Measurements from ENCODE around the gene ARHGEF3.

The ARHGEF3 gene

GRCh38 chr3:56792193-56792592 lies 9.6 kb downstream of the ARHGEF3 start:
- DNase-seq = peak; percentile 62 to 85

GRCh38 chr3:56790016-56790821 lies 11.5 kb downstream of the ARHGEF3 start:
- DNase-seq = no peak

- DNase-seq = no peak
Observed at GRCh38 chr3:56789076-56789475, 12.7 kb downstream of the ARHGEF3 start.

DNA sequence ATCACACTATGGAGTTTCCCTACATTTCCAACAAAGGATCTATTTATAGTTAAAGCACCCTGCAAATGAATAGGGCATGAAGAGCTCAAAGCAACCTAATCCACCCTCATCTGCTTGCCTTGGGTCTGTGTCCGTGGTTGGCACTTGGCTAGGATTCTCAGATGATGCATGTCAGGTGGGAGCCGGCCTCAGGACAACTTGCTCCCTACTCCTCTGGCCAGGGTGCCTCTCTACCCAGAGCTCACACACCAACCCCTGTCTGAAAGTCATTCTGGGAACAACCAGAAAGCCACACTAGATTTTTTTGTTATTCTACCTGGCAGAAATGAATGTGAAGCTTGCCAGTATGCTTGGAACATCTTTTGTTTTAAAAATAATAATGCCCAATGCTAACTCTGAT lies 13.2 kb downstream of the ARHGEF3 start:
- DNase-seq = no peak

DNA sequence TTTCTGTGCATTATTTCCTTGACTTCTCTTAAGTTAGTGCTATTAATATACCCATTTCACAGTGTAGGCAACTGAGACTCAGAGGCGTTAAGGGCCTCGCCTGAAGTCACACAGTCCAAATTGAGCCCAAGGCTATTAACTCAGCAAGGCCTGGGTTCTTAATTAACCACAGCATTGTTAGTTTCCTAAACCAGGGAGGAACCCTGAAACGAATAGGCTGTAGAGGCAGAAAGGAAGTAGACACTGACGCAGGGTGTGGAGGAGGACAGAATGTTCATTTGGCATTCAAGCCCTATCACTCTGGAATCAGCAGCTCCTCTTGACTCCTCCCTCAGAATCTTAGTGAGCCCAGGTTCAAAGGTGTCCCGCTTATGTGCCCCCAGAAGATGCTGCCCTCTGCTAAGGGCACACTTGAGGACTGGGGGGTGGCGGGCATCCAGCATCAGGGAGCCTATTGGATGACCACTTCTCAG lies 13.9 kb downstream of the ARHGEF3 start:
- peak in 1 of 2 donors; percentile 32 for DNase-seq

- DNase-seq = no peak
Observed at GRCh38 chr3:56787258-56787775, 14.4 kb downstream of the ARHGEF3 start.

DNA sequence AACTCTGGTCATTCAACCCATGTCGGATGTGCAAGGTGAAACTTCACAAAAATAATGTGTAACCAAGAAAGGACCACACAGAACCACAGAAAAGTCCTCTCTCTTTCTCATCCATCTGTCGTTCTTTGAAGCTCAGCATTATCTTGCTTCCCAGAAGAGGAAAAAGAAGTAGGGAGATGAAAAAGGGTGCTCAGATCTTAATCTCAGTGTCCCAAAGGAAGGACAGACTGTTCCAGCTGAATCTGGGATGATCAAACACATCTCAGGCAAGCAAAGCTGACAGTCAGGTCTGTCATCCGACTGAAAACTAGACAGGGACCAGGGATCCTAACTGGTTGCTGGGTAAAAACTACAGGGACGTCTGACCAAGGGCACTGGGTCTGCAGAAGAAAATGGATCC lies 16.2 kb downstream of the ARHGEF3 start:
- DNase-seq = no peak

DNA sequence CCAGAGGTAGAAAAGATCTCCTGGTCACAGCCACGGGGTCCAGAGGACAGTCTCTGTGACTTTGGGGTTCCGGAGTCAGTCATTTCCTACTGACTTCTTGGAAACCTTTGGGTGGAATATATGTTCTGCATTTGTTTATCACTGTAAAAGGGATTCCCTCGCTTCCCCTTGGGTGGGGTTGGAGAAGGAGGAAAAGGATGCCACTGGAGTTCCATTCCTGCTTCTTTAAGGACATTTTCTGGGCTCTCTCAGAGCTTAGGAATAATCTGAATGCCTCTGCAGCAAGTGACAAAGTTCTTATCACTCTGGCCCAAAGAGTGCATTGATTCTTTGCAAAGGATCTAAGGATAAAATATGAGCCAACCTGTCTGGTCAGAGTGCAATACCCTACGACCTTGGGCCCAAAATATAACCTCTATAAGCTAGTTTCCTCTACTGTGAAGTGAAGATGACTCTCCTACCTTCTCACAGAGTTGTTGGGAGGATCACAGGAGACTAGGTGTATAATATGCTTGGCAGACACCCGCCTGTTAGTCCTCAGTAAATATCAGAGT lies 17.2 kb downstream of the ARHGEF3 start:
- DNase-seq = no peak

DNA sequence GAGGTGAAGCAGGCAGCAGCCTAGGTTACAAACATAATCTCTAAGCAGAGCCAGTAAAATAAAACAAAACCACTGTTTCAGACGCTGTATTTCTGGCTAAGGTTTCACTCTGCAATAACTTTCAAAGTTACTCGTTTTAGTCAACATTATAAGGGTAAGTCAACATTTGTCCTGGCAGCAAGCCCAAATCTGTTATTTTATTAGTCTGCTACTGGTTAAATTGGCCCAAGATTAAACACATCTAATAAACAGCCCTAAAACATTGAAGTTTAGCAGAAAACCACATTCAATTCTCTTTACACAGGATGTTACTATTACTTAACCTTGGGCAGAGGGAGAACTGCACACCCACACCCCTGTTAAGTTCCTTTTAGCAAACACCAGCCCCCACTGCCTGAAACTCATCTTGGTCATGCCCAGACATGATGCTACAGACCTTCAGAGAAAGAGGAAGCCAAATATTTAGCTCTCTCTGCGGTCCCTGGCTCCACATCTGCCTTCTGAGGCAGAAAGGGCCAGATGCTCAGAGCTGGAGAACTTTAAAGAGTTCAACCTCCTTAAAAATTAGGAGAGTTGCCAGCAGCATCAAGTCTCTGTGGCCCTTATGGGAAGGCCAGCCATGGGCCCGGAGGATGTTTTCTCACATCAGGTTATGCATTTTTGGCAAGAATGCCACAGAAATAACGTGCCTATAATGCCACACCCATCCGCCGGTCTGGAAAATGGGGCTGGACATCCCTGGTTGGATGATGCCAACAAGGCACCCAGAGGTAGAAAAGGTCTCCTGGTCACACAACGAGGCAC lies 17.9 kb downstream of the ARHGEF3 start:
- DNase-seq = peak; percentile 89 to 94

DNA sequence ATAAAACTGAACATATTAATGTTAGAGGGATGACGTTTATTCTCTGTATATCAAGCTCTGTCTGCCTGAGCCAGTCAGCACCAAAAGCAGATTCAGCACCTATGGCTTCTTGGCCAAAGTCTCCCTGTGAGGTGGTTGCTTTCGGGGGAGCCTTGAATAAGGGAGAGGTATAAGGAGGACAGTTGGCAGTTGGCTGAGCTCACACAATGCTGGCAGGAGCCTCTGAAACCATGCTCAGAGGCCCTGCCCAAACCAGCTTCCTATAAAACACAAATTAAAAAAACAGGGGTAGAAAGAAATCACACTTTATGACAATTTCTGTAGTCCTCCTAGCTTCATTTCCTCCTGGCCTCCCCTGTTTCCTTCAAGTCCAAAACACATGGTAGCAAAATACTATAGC lies 18.8 kb downstream of the ARHGEF3 start:
- DNase-seq = no peak

DNA sequence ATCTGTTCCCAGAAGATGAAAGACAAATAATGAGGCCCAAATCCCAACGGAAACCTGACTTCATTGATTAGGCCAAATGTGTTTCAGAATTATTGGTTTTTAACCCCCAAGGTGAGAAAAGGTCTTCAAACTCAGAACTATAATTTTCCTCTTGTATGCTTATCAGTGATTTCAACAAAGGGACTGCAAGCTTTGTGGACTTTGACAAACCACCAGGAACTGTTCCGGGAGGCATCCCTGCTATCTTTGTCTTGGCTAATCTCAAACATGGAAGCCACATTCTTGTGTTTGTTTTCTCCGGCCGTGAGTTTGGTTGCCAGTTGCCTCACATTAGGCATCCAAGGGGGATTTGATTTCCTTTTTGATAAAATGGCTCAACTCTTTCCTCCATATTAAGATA lies 19.5 kb downstream of the ARHGEF3 start:
- no peak for DNase-seq

DNA sequence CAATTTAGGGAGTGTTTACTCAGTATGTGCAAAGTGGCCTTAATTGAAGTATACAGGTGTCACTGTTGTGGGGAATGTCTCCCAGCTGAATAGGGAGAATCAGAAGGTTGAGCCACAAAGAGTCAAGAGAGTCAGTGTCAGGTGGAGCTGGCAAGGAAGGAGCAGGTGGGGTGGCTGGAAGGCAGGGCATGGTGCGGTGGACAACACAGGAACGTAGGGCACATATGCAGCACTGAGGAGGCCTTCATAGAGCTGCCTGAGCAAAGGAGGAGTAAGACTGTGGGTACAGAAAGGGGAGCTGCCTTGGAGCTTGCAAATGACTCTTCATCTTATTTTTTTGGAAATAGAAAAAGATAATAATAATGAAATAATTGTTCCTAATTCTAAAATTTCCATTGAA lies 20.0 kb downstream of the ARHGEF3 start:
- no peak for DNase-seq

- no peak for DNase-seq
Observed at GRCh38 chr3:56780936-56781335, 20.8 kb downstream of the ARHGEF3 start.

GRCh38 chr3:56778893-56779292 lies 22.9 kb downstream of the ARHGEF3 start:
- DNase-seq = no peak

- DNase-seq = no peak
Observed at GRCh38 chr3:56776556-56776950, 25.2 kb downstream of the ARHGEF3 start.

DNA sequence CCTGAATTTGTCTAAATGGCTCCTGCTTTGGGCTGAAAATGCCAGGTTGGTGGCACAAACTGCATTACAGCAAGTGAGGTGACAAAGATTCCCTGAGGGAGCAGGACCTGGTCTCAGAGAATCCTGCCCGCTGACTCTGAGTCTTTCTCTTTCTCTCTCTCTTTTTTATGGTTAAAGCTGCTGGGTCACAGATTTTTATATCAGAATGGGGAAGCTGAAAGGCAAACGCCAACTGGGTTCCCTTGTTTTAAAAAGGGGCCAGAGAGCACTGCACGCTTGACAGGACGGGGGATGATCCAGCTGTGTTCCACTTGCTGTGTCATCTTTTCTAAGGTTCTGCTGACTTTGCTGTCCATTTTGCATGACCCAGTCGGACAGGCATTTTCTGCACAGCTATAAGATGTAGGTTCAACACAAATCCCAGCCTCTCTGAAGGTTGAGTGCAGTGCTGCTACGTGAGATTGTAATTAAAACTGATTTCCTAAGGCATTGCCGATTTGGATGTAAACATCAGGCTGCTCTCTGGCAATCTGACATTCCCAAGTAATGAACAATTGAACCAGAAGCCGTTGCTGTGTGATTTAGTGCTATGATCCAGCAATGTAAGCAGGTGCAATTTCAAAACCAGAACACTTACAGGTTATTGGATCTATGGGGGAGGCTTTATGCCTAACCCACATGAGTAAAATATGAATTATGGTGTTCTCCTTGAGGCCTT lies 25.8 kb downstream of the ARHGEF3 start:
- no peak for DNase-seq

GRCh38 chr3:56775445-56775837 lies 26.3 kb downstream of the ARHGEF3 start:
- no peak for DNase-seq

- DNase-seq = no peak
Observed at GRCh38 chr3:56773986-56774385, 27.8 kb downstream of the ARHGEF3 start.

- DNase-seq = no peak
Observed at GRCh38 chr3:56772952-56773938, 28.5 kb downstream of the ARHGEF3 start.

DNA sequence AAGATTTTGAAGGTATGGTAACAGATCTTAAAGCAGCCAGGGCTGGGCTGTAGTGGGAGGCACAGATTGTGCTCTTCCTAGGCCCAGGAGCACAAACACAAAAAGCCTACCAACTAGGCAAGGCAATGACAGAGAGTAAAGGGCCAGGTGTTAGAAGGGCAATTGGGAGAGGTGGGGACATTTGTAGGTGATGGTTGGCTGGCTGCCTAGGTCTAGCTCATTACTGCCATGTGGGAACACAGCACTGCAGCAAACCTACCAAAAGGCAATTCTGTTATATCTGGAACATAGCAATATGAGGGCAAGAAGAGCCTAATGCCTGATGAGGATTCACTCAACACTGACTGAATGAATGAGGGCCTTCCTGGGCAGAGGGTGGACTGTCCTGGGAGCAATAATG lies 30.4 kb downstream of the ARHGEF3 start:
- DNase-seq = no peak

DNA sequence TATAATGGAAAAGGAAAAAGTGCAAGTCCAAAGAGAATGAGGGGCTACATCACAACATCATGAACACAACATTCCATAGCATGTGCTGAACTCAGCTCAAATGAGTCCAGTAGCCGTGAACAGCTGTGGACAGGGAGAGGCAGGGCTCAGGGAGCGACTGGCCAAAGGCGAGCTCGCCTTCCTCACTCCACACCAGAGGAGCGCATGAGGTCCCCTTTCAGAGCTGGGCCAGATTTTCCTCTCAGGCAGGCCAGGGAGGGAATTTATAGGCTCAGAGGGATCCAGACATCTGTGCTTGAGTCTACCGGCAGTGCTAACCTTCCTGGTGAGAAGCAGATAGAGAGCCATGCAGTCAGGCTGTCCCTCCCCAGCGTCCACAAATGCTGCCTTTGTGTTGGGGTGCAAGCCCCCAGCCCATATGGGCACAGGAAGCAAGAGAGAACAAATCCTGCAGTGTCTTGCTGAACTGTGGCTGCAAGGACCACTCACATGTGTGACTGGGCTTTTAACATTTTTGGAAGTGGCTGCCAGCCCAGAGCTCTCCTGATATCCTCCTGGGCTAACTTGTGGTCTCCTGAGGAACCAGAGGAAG lies 32.5 kb downstream of the ARHGEF3 start:
- no peak for DNase-seq
